HG02840 (cell line): ENCODE results near the gene GRID2.

Experiments used
- ATAC-seq: cut with Tn5 transposase; IDR thresholded peaks from one replicate; pipeline ENCODE4 v1.9.1; 2021; ENCODE audit warnings: mild to moderate bottlenecking, moderate library complexity, moderate number of reproducible peaks; ENCODE audit not compliant: unreplicated experiment, low FRiP score

Gene GRID2

GRCh38 chr4:93446038-93446437 is 1142.3 kb downstream of the GRID2 start:
- ATAC-seq = no peak

- ATAC-seq = no peak
Measured at GRCh38 chr4:93448691-93449293, 1145.0 kb downstream of the GRID2 start.

GRCh38 chr4:93451954-93452353 is 1148.2 kb downstream of the GRID2 start:
- ATAC-seq = no peak

GRCh38 chr4:93461541-93461940 is 1157.8 kb downstream of the GRID2 start:
- ATAC-seq = no peak

GRCh38 chr4:93466446-93466845 is 1162.7 kb downstream of the GRID2 start:
- no peak for ATAC-seq

GRCh38 chr4:93467484-93468155 is 1163.9 kb downstream of the GRID2 start:
- ATAC-seq = no peak

GRCh38 chr4:93469560-93469959 is 1165.8 kb downstream of the GRID2 start:
- ATAC-seq = no peak

- no peak for ATAC-seq
Measured at GRCh38 chr4:93475730-93476129, 1172.0 kb downstream of the GRID2 start.

GRCh38 chr4:93478805-93479204 is 1175.0 kb downstream of the GRID2 start:
- no peak for ATAC-seq

- ATAC-seq = no peak
Measured at GRCh38 chr4:93480452-93480851, 1176.7 kb downstream of the GRID2 start.

GRCh38 chr4:93495346-93495745 is 1191.6 kb downstream of the GRID2 start:
- no peak for ATAC-seq

- no peak for ATAC-seq
Measured at GRCh38 chr4:93501244-93501643, 1197.5 kb downstream of the GRID2 start.

GRCh38 chr4:93501946-93502345 is 1198.2 kb downstream of the GRID2 start:
- no peak for ATAC-seq

GRCh38 chr4:93502991-93503390 is 1199.2 kb downstream of the GRID2 start:
- no peak for ATAC-seq

GRCh38 chr4:93513851-93514250 is 1210.1 kb downstream of the GRID2 start:
- no peak for ATAC-seq

- no peak for ATAC-seq
Measured at GRCh38 chr4:93515208-93515607, 1211.4 kb downstream of the GRID2 start.

- no peak for ATAC-seq
Measured at GRCh38 chr4:93529692-93530372, 1226.1 kb downstream of the GRID2 start.

- ATAC-seq = no peak
Measured at GRCh38 chr4:93532234-93532633, 1228.5 kb downstream of the GRID2 start.

GRCh38 chr4:93540562-93540961 is 1236.8 kb downstream of the GRID2 start:
- no peak for ATAC-seq

- no peak for ATAC-seq
Measured at GRCh38 chr4:93561842-93562241, 1258.1 kb downstream of the GRID2 start.

- no peak for ATAC-seq
Measured at GRCh38 chr4:93568758-93569157, 1265.0 kb downstream of the GRID2 start.

GRCh38 chr4:93573285-93573684 is 1269.5 kb downstream of the GRID2 start:
- no peak for ATAC-seq
